Measurements from ENCODE around the gene MTUS2.

GRCh38 chr13:29550430-29550988, 730.4 kb downstream of the MTUS2 start:
- TF ChIP-seq CTCF (conservative IDR thresholded peaks at IDR 0.05 in 1 of 2, IDR thresholded peaks at IDR 0.05 in 1 of 2; ENCODE audit: extremely low read depth in 1 of 2, insufficient read depth in 1 of 2, low read depth in 1 of 2, low read length in 2 of 2) (no peak), EZH2 (IDR thresholded peaks at IDR 0.05; ENCODE audit: borderline replicate concordance, low read length) (no peak)

Measured in mammary epithelial cell (primary cell).